Measurements from ENCODE around the gene SFN. TPM values are rescaled to one million over a fixed set of nuclear protein-coding genes. Genes with fewer than 3 reads are reported as not detected.

The SFN gene
- total and polyA plus RNA-seq, 2 of the 13 experiments (the other 11 are each of a cell fraction or from before 2014, with no cell fraction given) = 4.3 to 5.6 TPM

DNA sequence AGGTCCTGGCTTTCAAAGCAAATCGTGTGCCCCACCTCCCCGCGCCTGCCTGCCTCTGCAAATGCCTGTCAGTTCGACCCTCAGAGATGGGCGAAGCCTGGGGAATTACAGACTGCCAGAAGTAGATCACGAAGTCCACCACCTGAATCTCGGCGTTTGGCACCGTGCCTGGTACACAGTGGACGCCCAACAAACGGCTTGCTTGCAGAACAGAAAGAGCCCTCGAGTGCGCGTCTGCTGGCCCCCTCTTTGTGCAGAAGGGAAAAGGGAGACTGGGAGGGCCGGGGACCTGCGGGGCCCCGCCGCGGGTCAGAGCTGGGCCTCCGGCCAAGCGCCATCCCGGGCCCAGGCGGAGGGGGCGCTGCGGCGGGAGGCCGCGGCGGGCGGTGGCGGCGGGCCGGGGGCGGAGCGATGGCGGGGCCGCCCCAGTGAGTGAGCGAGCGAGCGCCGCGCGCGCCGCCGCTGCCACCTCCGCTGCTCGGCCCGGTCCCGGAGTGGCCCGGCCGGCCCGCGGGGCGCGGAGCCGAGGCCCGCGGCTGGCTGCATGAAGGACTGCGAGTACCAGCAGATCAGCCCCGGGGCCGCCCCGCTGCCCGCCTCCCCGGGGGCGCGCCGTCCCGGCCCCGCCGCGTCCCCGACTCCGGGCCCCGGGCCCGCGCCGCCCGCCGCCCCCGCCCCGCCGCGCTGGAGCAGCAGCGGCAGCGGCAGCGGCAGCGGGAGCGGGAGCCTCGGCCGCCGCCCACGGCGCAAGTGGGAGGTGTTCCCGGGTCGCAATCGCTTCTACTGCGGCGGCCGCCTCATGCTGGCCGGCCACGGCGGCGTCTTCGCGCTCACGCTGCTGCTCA is 36.5 kb upstream of the SFN start, which contains the start of gene ZDHHC18 (continued):
- TF ChIP-seq MTA1 (CRISPR knock-in tag; IDR thresholded peaks at IDR 0.05; ENCODE audit: borderline replicate concordance) = peak; percentile 51; the same call in 1 of the 2 replicates
- peak; percentile 12; the same call in 1 of the 2 replicates for TF ChIP-seq GABPB1 (CRISPR knock-in tag; IDR thresholded peaks at IDR 0.05)
- no peak for TF ChIP-seq ATM (IDR thresholded peaks at IDR 0.05; ENCODE audit: borderline replicate concordance)
- TF ChIP-seq MEIS2 (CRISPR knock-in tag; IDR thresholded peaks at IDR 0.05) = 0 out of 2 replicates have a peak, but pooled peaks have one; percentile 24
- TF ChIP-seq, protein P1, sequence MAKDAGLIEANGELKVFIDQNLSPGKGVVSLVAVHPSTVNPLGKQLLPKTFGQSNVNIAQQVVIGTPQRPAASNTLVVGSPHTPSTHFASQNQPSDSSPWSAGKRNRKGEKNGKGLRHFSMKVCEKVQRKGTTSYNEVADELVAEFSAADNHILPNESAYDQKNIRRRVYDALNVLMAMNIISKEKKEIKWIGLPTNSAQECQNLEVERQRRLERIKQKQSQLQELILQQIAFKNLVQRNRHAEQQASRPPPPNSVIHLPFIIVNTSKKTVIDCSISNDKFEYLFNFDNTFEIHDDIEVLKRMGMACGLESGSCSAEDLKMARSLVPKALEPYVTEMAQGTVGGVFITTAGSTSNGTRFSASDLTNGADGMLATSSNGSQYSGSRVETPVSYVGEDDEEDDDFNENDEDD (CRISPR knock-in tag; IDR thresholded peaks at IDR 0.05; ENCODE audit: borderline replicate concordance) = no peak
- no peak for TF ChIP-seq DPF2 (CRISPR knock-in tag; IDR thresholded peaks at IDR 0.05; ENCODE audit: borderline replicate concordance, low read depth)
- TF ChIP-seq SNRNP70 (IDR thresholded peaks at IDR 0.05; ENCODE audit: low read depth, low read length) = no peak

DNA sequence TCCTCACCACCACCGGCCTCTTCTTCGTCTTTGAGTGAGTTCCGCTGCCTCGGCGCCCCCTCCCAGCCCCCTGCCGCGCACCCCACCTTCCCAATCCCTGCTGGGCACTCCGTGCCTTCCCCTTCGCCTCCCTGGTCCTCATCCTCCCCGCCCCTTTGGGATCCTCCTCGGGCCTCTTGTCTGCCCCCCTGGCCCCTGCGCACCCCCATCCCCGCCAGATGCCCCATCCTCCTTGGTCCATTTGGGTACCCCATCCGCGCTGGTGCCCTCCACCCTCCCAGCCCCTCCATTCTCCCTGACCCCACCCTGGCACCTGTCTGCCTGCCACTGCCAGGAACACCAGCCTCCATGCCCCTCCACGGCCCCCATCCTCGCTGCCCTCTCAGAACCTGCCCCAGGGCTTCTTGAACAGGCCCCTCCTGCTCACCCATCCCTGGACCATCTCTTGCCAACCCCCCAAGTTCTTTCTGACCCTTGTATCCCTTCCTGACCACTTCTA is 35.8 kb upstream of the SFN start:
- peak overlapping the region; percentile 77 to 83 (median 79) for H3K4me3 ChIP-seq (replicated peaks in 1 of 3; ENCODE audit: insufficient read depth in 1 of 3, low read depth in 2 of 3, low read length in 3 of 3)
- BruUV-seq (replicated peaks) = no TSS peak
- WGBS (ENCODE audit: low lambda C conversion rate) = 18% methylated on average over 17 of the region's 17 CpGs
- 0 out of 5 replicates have a peak, but pooled peaks cover under 1 to 1% of the 10 kb centered on the region in 2 experiments for H3K36me3 ChIP-seq (replicated peaks in 1 of 2; ENCODE audit: control insufficient read depth in 1 of 2, insufficient read depth in 2 of 2, low read length in 2 of 2)
- CTCF ChIA-PET (ENCODE audit: low intra/inter-chr PET ratio, low total read pairs) = no interaction called here
- H3K4me1 ChIP-seq (ENCODE audit: insufficient read depth, low read length) = peaks cover 79% of the 10 kb centered on the region
- H2AFZ ChIP-seq (ENCODE audit: low read length) = no peak overlapping the region
- POLR2A ChIA-PET = no interaction called here
- no peak overlapping the region for H3K27ac ChIP-seq (ENCODE audit: extremely low read length, insufficient read depth, low read length)
- no peaks in the 10 kb centered on the region; a peak in 1 of 5 replicates for H3K27me3 ChIP-seq (ENCODE audit: control insufficient read depth in 1 of 2, insufficient read depth in 2 of 2, low read length in 2 of 2)
- DNase-seq (ENCODE audit: low spot score) = no peak
- in situ Hi-C loops (cut with HindIII; ENCODE audit: extremely low pct_ligation_motif_present, low pct_unique_long_range_greater_than_20kb) = no loop called here
- FAIRE-seq = no peak
- peak overlapping the region; percentile 85 for H3K4me2 ChIP-seq (ENCODE audit: low read depth, low read length)
- intact Hi-C loops (cut with micrococcal nuclease; ENCODE audit: unreplicated experiment) = no loop called here
- peaks cover 4% of the 10 kb centered on the region; the same call in 1 of the 2 replicates for H4K20me1 ChIP-seq (ENCODE audit: insufficient read depth, low read length)
- H3K9me3 ChIP-seq (ENCODE audit: low read length) = no peaks in the 10 kb centered on the region
- H3K79me2 ChIP-seq (ENCODE audit: insufficient read depth, low read length) = peaks cover 23% of the 10 kb centered on the region
- no peak for ATAC-seq
- peak overlapping the region; percentile 70; the same call in 1 of the 2 replicates for H3K9ac ChIP-seq (ENCODE audit: insufficient read depth, low read depth, low read length)
- no peak for TF ChIP-seq SIN3A (IDR thresholded peaks at IDR 0.05; ENCODE audit: borderline replicate concordance, low read depth, low read length)
- TF ChIP-seq ZNF10 (CRISPR knock-in tag; IDR thresholded peaks at IDR 0.05; ENCODE audit: borderline replicate concordance, low read depth) = no peak
- TF ChIP-seq SOX5 (CRISPR knock-in tag; IDR thresholded peaks at IDR 0.05; ENCODE audit: borderline replicate concordance) = no peak
- TF ChIP-seq POLR2G (IDR thresholded peaks at IDR 0.05; ENCODE audit: low read depth, low read length) = no peak
- TF ChIP-seq ZMYM3 (CRISPR knock-in tag; IDR thresholded peaks at IDR 0.05) = no peak
- no peak for TF ChIP-seq SRSF4 (IDR thresholded peaks at IDR 0.05; ENCODE audit: low read depth, low read length, poor library complexity, severe bottlenecking)
- TF ChIP-seq SIX1 (CRISPR knock-in tag; IDR thresholded peaks at IDR 0.05; ENCODE audit: borderline replicate concordance) = no peak
- TF ChIP-seq SP2 (CRISPR knock-in tag; IDR thresholded peaks at IDR 0.05) = no peak
- no peak for TF ChIP-seq ZKSCAN5 (CRISPR knock-in tag; IDR thresholded peaks at IDR 0.05)
- no peak for TF ChIP-seq ISX (CRISPR knock-in tag; conservative IDR thresholded peaks at IDR 0.05)
- TF ChIP-seq HDAC2 (CRISPR knock-in tag; IDR thresholded peaks at IDR 0.05) = no peak
- TF ChIP-seq NR2C2 (CRISPR knock-in tag; IDR thresholded peaks at IDR 0.05; ENCODE audit: borderline replicate concordance) = no peak
- TF ChIP-seq NRL (CRISPR knock-in tag; IDR thresholded peaks at IDR 0.05; ENCODE audit: borderline replicate concordance) = no peak
- no peak for TF ChIP-seq ZGPAT (CRISPR knock-in tag; IDR thresholded peaks at IDR 0.05)

All from HepG2 (cell line).